Smooth muscle cell of the pulmonary artery (primary cell): ENCODE results near the gene SPATA31D4. TPM values are rescaled to one million over a fixed set of nuclear protein-coding genes. Genes with fewer than 3 reads are reported as not detected.

ENCODE experiments used
- total RNA-seq: library from RNA; depleted of rRNA; stranded (reverse); fragments of >200 nt; gene quantifications from 2 replicates; pipeline ENCODE4 v1.2.3, GENCODE V29; 2014

The SPATA31D4 gene
- not detected in 2 replicates for total RNA-seq

GRCh38 chr9:81928305-81928704 lies at the start of gene SPATA31D4:
Gene SPATA31D4, plus strand, starts transcription at chr9:81928428. Its CDS starts 86 bp downstream, at chr9:81928514.

GRCh38 chr9:81943393-81943792 lies 15.2 kb downstream of the SPATA31D4 start, which contains the start of gene SPATA31D3:
Gene SPATA31D3, plus strand, starts transcription at chr9:81943500. Its CDS starts 86 bp downstream, at chr9:81943586.

Other genes with a start within 250 kb of the SPATA31D4 start
- 31.7 and 34.3 TPM in 2 replicates for gene TLE1, start 238.9 kb upstream of the SPATA31D4 start, total RNA-seq
- gene SPATA31D3, start 15.1 kb downstream of the SPATA31D4 start, total RNA-seq = not detected in 2 replicates
- gene SPATA31D1, start 60.3 kb downstream of the SPATA31D4 start, total RNA-seq = not detected in 2 replicates